ENCODE results near the gene ING2. TPM values are rescaled to one million over a fixed set of nuclear protein-coding genes. Genes with fewer than 3 reads are reported as not detected.
"Not testable (repeated sequence)": the region's sequence is repeated elsewhere in the genome, so short reads cannot be mapped to it uniquely, and the experiment has no call there.

The ING2 gene
- total RNA-seq, 8 experiments from 2014 or later: 6.9 to 19.6 (median 12.5) TPM

DNA sequence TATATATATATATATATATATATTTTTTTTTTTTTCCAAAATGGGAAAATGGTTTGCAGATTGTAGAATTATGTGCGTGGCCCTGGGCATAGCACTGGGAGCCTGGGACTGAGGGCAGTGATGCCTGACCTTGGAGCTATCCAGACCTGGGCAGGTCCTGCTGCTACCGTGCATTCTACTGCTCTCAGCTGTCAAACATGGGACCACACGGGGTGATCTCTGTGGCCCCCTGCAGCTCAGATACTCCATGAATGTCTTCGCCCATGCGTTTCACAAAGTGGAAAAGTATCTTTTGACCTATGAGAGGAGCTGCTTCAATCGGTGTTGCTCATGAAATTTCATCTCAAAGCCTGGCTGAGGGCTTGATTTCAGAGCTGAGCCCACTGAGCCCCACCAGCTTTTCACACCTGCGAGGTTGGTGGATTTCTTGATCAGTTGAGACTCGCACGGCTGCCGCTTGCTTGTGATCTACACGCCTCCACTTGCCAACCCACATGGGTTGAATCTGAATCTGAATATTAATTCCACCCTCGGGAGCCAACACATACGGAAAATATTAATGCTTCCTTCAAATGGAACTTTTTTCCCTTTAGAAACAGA is 35.7 kb downstream of the ING2 start:
- no peak overlapping the region for H3K4me3 ChIP-seq
- peaks cover 9% of the 10 kb centered on the region in 2 donors for H3K4me1 ChIP-seq (replicated peaks in 1 of 2)
- in situ Hi-C loops (cut with MboI; ENCODE audit: low pct_unique_long_range_greater_than_20kb in 2 of 9, low sequenced_read_pairs in 9 of 9, unreplicated experiment in 9 of 9): no loop called here
- no peak overlapping the region for H3K27ac ChIP-seq
- WGBS, 10 experiments: 0 to 100% (median 88%) methylated on average over 1 to 12 of the region's 13 CpGs; no CpG with 5 or more reads in 1 of the 10 experiments
- peak in 2 of 8 experiments; percentile 39 to 51 for ATAC-seq (replicated peaks in 6 of 8)

DNA sequence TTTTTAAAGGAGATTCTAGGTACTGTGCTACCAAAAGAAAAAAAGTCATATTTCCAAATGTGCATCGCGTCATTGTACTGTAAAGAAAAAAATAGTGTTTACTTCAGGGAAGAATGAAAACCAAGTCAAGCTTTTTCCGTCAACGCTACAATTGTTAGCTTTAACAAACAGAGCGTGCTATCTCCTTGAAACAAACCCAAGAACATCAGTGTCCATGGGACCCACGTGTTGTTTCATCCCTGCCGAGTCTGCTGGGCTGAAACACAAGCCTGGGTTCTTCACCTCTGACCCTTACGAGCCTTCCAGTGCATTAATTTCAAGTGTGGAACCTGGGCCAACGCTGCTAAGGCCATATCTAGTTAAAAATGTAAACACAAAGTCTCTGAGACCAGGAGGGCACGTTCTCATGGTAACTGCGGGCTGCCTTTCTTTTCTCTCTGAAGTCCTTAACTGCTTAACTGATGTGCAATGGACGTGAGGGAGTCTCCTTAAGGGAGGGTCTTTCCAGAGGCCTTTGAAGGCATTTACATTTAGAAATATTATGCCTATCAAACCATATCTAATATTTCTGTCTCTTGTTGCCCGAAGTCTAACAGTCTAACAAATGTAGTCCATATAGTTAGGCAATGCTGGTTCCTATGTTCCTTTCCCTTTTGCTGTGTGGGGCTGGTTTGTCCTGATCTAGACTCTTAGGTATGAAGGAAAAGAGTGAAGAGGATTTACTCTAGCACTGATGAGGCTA is 36.3 kb downstream of the ING2 start:
- H3K27ac ChIP-seq: no peak overlapping the region
- H3K4me3 ChIP-seq: no peak overlapping the region
- in situ Hi-C loops (cut with MboI; ENCODE audit: low pct_unique_long_range_greater_than_20kb in 2 of 9, low sequenced_read_pairs in 9 of 9, unreplicated experiment in 9 of 9): no loop called here
- ATAC-seq (replicated peaks in 6 of 8): peak in 1 of 8 experiments; percentile 70
- 25 to 83% (median 47%) methylated on average over 4 to 10 of the region's 13 CpGs; no CpG with 5 or more reads in 1 of the 10 experiments for WGBS, 10 experiments
- H3K4me1 ChIP-seq (replicated peaks in 1 of 2): peaks cover 9% of the 10 kb centered on the region in 2 donors

DNA sequence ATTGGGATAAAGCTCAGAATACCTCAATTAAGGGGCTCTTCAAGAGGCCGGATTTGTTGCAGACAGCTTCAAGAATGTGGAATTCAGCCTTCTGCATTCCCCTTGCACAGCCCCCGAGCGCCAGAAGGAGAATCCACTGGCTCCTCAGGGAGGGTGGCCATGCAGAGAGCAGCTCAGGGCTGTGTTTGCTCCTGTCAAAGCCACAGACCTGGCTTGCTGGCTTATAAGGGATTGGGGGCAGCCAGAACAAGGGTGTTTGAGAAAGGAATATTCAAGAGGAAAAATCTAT is 36.8 kb downstream of the ING2 start:
- Histone ChIP-seq H3K4me1 (replicated peaks in 1 of 2) (peaks cover 9% of the 10 kb centered on the region in 2 donors), H3K27ac (no peak overlapping the region), H3K4me3 (no peak overlapping the region)
- in situ Hi-C loops (cut with MboI; ENCODE audit: low pct_unique_long_range_greater_than_20kb in 2 of 9, low sequenced_read_pairs in 9 of 9, unreplicated experiment in 9 of 9): no loop called here
- WGBS, 10 experiments: 25 to 74% (median 51%) methylated on average over 1 to 3 of the region's 3 CpGs; no CpG with 5 or more reads in 4 of the 10 experiments
- ATAC-seq (replicated peaks in 6 of 8): peak in 1 of 8 experiments; percentile 70

DNA sequence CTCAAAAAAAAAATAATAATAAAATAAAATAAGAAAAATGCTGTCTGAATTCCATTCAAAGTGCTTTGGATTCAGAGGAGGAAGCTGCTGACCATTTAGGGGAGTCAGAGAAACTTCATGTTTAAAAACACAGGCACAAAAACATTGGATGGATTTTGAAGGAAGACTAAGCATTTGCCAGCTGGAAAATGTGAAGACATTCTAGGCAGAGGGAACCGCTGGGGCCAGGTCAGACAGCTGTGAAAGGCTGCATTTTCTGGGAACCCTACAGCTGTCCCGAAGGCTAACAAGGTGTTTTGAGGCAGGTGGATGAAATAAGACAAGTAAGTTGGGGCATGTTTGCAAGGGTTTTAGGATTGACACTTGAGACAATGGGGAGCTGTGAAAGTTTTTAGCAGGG is 38.6 kb downstream of the ING2 start:
- ATAC-seq (replicated peaks in 6 of 8): no peak
- Histone ChIP-seq H3K27ac (no peak overlapping the region), H3K4me3 (no peak overlapping the region), H3K4me1 (replicated peaks in 1 of 2) (peaks cover 9% of the 10 kb centered on the region in 2 donors)
- in situ Hi-C loops (cut with MboI; ENCODE audit: low pct_unique_long_range_greater_than_20kb in 2 of 9, low sequenced_read_pairs in 9 of 9, unreplicated experiment in 9 of 9): no loop called here
- WGBS, 10 experiments: 0 to 100% (median 89%) methylated on average over 1 to 2 of the region's 2 CpGs; no CpG with 5 or more reads in 1 of the 10 experiments

DNA sequence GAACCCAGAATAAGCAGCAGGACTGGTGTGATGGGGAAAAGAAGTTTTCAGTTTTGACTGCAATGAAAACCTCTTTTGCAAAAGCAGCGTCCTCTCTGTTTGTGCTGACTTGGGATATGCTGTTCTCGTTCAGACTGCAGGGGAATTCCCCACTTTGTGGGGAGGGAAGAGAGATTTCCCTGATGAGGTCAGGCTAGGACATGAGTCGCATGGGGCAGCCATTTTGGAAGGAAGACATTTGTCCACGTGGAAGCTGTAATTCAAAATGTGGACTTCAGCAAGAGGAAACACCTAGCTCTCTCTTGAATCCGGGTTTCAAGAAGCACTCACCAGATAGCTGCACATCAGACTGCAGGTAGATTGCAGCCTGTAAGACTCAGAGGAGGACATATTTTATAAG is 39.3 kb downstream of the ING2 start:
- peaks cover 9% of the 10 kb centered on the region in 2 donors for H3K4me1 ChIP-seq (replicated peaks in 1 of 2)
- ATAC-seq (replicated peaks in 6 of 8): no peak
- WGBS, 10 experiments: 40 to 90% (median 63%) methylated on average over 1 to 5 of the region's 5 CpGs; no CpG with 5 or more reads in 3 of the 10 experiments
- in situ Hi-C loops (cut with MboI; ENCODE audit: low pct_unique_long_range_greater_than_20kb in 2 of 9, low sequenced_read_pairs in 9 of 9, unreplicated experiment in 9 of 9): no loop called here
- no peak overlapping the region for H3K27ac ChIP-seq
- no peak overlapping the region for H3K4me3 ChIP-seq

DNA sequence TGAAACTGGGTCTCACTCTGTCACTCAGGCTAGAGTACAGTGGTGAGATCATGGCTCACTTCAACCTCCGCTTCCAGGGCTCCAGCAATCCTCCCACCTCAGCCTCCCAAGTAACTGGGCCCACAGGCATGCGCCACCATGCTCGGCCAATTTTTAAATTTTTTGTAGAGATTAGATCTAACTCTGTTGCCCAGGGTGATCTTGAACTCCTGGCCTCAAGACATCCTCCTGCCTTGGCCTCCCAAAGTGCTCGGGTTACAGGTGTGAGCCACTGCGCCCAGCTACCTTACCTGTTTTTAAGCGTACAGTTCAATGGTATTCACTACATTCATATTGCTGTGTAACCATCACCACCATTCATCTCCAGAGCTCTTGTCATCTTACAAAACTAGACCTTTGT is 41.5 kb downstream of the ING2 start:
- in situ Hi-C loops (cut with MboI; ENCODE audit: low pct_unique_long_range_greater_than_20kb in 2 of 9, low sequenced_read_pairs in 9 of 9, unreplicated experiment in 9 of 9): no loop called here
- WGBS, 10 experiments: 53 to 97% (median 93%) methylated on average over 2 to 4 of the region's 6 CpGs; no CpG with 5 or more reads in 5 of the 10 experiments
- H3K4me3 ChIP-seq: no peak overlapping the region
- no peak overlapping the region for H3K27ac ChIP-seq
- no peak for ATAC-seq (replicated peaks in 6 of 8)
- peaks cover 3 to 4% of the 10 kb centered on the region in 2 donors for H3K4me1 ChIP-seq (replicated peaks in 1 of 2)

DNA sequence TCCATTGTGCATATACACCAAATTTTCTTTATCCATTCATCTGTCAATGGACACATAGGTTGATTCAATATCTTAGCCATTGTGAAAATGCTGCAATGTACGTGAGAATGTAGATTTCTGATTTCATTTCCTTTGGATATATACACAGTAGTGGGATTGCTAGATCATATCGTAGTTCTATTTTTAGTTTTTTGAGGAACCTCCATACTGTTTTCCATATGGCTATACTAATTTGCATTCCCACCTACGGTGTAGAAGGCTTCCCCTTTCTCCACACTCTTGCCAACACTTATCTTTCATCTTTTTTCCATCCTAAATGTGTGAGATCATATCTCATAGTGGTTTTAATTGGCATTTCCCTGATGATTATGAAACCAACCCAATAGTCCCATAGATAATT is 43.4 kb downstream of the ING2 start:
- H3K4me1 ChIP-seq (replicated peaks in 1 of 2): no peaks in the 10 kb centered on the region
- no peak for ATAC-seq (replicated peaks in 6 of 8)
- WGBS, 10 experiments: 8 to 100% (median 82%) methylated on average over 2 to 3 of the region's 3 CpGs; no CpG with 5 or more reads in 1 of the 10 experiments
- in situ Hi-C loops (cut with MboI; ENCODE audit: low pct_unique_long_range_greater_than_20kb in 2 of 9, low sequenced_read_pairs in 9 of 9, unreplicated experiment in 9 of 9): no loop called here
- H3K4me3 ChIP-seq: no peak overlapping the region
- H3K27ac ChIP-seq: no peak overlapping the region

DNA sequence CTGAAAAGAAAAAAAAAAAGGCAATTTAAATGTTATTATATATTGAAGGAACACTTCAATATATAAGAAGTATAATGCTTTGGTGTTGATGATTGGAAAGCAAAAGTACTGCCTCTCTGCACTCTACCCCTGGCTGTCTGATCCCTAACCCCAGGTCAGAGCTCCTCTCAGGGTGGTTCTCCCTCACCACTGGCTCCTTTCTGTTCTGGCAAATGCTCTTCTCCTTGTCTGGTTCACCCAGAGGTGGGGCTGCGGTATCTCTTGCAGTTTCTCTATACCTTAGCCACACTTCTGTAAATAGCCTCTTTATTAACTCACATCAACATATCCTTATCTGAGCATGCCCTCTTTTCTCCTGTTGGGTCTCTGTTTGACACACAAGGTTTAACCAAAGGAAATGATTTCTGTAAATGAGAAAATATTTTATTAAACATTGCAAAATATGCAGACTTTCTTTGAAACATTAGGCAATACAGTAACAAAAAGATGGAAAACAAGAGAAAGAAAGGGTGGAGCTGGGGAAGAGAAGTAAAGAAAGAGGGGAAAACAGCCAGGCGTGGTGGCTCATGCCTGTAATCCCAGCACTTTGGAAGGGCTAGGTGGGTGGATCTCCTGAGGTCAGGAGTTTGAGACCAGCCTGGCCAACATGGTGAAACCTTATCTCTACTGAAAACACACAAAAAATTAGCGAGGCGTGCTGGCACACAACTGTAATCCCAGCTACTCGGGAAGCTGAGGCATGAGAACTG is 45.7 kb downstream of the ING2 start:
- WGBS, 10 experiments: 48 to 100% (median 81%) methylated on average over 1 to 5 of the region's 5 CpGs; no CpG with 5 or more reads in 1 of the 10 experiments
- H3K4me1 ChIP-seq (replicated peaks in 1 of 2): no peaks in the 10 kb centered on the region
- no peak overlapping the region for H3K4me3 ChIP-seq
- in situ Hi-C loops (cut with MboI; ENCODE audit: low pct_unique_long_range_greater_than_20kb in 2 of 9, low sequenced_read_pairs in 9 of 9, unreplicated experiment in 9 of 9): no loop called here
- peak in 2 of 8 experiments; percentile 44 to 52 for ATAC-seq (replicated peaks in 6 of 8)
- H3K27ac ChIP-seq: no peak overlapping the region

DNA sequence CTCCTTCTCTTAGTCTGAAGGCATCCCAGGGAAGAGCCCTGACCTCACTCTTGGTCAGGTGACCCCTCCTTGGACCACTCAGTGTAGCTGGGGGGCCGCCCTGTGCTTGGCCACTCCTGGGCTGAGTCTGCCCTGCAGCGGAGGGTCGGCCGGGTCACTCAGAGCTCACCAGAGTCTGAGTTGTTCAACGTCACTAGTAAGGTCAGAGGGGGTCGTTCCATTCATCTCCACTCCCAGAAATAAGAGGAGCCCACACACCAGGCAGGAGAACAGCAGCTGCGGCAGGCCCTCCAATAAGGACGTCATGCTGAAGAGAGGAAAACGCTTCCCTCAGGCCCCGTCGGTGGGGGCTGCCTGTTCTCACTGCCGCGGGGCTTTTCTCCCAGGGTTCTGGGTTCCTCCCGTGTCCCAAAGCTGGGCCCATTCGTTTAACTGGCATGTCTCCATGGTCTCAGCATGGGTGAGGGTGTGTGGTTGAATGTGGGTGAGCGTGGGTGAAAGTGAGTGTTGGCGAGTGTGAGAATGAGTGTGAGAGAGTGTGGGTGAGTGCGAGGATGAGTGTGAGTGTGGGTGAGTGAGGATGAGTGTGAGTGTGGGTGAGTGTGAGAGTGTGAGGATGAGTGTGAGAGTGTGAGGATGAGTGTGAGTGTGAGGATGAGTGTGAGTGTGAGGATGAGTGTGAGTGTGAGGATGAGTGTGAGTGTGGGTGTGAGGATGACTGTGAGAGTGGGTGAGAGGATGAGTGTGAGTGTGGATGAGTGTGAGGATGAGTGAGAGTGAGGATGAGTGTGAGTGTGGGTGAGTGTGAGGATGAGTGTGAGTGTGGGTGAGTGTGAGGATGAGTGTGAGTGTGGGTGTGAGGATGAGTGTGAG is 47.7 kb downstream of the ING2 start:
- in situ Hi-C loops (cut with MboI; ENCODE audit: low pct_unique_long_range_greater_than_20kb in 2 of 9, low sequenced_read_pairs in 9 of 9, unreplicated experiment in 9 of 9): no loop called here
- Histone ChIP-seq H3K27ac (no peak overlapping the region), H3K4me3 (no peak overlapping the region), H3K4me1 (replicated peaks in 1 of 2) (no peaks in the 10 kb centered on the region)
- WGBS, 10 experiments: 40 to 80% (median 55%) methylated on average over 1 to 6 of the region's 18 CpGs; no CpG with 5 or more reads in 5 of the 10 experiments
- peak in 1 of 8 experiments; percentile 38 for ATAC-seq (replicated peaks in 6 of 8)

DNA sequence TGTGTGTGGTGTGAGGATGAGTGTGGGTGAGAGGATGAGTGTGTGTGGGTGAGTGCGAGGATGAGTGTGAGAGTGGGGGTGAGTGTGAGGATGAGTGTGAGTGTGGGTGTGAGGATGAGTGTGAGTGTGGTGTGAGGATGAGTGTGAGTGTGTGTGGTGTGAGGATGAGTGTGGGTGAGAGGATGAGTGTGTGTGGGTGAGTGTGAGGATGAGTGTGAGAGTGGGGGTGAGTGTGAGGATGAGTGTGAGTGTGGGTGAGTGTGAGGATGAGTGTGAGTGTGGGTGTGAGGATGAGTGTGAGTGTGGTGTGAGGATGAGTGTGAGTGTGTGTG is 48.3 kb downstream of the ING2 start:
- H3K4me3 ChIP-seq; ATAC-seq (replicated peaks in 6 of 8); H3K27ac ChIP-seq; H3K4me1 ChIP-seq (replicated peaks in 1 of 2); in situ Hi-C loops (cut with MboI; ENCODE audit: low pct_unique_long_range_greater_than_20kb in 2 of 9, low sequenced_read_pairs in 9 of 9, unreplicated experiment in 9 of 9): not testable (repeated sequence)
- no CpG with 5 or more reads among the region's 1 CpG for WGBS, 10 experiments

DNA sequence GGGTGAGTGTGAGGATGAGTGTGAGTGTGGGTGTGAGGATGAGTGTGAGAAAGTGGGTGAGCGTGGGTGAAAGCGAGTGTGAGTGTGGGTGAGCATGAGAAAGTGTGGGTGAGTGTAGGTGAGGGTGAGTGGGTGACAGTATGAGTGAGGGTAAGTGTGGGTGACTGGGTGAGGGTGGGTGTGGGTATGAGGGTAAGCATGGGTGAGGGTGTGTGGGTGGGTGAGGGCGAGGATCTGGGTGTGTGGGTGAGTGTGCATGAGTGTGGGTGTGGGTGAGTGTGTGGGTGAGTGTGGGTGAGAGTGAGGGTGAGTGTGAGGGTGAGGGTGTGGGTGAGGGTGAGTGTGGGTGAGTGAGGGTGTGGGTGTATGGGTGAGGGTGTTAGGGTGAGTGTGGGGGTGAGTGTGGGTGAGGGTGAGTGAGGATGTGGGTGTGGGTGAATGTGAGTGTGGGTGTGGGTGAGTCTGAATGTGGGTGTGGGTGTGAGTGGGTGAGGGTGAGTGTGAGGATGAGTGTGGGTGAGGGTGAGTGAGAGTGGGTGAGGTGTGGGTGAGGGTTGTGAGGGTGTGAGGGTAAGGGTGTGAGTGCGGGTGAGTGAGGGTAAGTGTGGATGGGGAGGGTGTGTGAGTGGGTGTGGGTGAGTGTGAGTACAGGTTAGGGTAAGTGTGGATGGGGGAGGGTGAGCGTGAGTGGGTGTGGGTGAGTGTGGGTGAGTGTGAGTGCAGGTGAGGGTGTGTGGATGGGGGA is 48.9 kb downstream of the ING2 start:
- no peak overlapping the region for H3K4me3 ChIP-seq
- H3K4me1 ChIP-seq (replicated peaks in 1 of 2): no peaks in the 10 kb centered on the region
- 90% methylated on average over 2 of the region's 5 CpGs; no CpG with 5 or more reads in 9 of the 10 experiments for WGBS, 10 experiments
- ATAC-seq (replicated peaks in 6 of 8): no peak
- in situ Hi-C loops (cut with MboI; ENCODE audit: low pct_unique_long_range_greater_than_20kb in 2 of 9, low sequenced_read_pairs in 9 of 9, unreplicated experiment in 9 of 9): no loop called here
- H3K27ac ChIP-seq: no peak overlapping the region

DNA sequence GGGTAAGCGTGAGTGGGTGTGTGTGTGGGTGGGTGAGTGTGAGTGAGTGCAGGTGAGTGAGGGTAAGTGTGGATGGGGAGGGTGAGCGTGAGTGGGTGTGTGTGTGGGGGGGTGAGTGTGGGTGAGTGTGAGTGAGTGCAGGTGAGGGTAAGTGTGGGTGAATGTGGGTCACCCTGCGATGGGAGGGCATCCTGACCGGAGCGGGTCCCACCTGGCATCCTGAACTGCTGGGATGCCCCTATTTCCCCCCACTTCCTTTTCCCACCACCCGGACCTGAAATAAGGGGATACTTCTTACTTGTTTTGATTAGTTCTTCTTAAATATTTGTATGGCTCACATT is 49.5 kb downstream of the ING2 start:
- no peak overlapping the region for H3K27ac ChIP-seq
- ATAC-seq (replicated peaks in 6 of 8): no peak
- in situ Hi-C loops (cut with MboI; ENCODE audit: low pct_unique_long_range_greater_than_20kb in 2 of 9, low sequenced_read_pairs in 9 of 9, unreplicated experiment in 9 of 9): no loop called here
- H3K4me3 ChIP-seq: no peak overlapping the region
- H3K4me1 ChIP-seq (replicated peaks in 1 of 2): no peaks in the 10 kb centered on the region
- 0 to 100% (median 70%) methylated on average over 1 to 4 of the region's 6 CpGs; no CpG with 5 or more reads in 5 of the 10 experiments for WGBS, 10 experiments
